Putamen (tissue), 1 donor: ENCODE results near the gene TMEM220.
"Not testable (repeated sequence)": the region's sequence is repeated elsewhere in the genome, so short reads cannot be mapped to it uniquely, and the experiment has no call there.

ENCODE experiments used
- DNase-seq: peaks from one replicate; pipeline ENCODE4 v3.0.0-alpha.2; 2016; ENCODE audit warnings: low spot score

TMEM220 gene

GRCh38 chr17:10728331-10728892, 1.4 kb downstream of the TMEM220 start:
- no peak for DNase-seq

GRCh38 chr17:10727192-10727591, 2.6 kb downstream of the TMEM220 start:
- no peak for DNase-seq

GRCh38 chr17:10726196-10726595, 3.6 kb downstream of the TMEM220 start:
- DNase-seq: no peak

- DNase-seq: no peak
Measured at GRCh38 chr17:10725262-10725661, 4.6 kb downstream of the TMEM220 start.

GRCh38 chr17:10724546-10725195, 5.2 kb downstream of the TMEM220 start:
- DNase-seq: no peak

GRCh38 chr17:10718547-10718946, 11.3 kb downstream of the TMEM220 start:
- no peak for DNase-seq

- no peak for DNase-seq
Measured at GRCh38 chr17:10716218-10716617, 13.6 kb downstream of the TMEM220 start.

GRCh38 chr17:10713318-10713717, 16.5 kb downstream of the TMEM220 start:
- no peak for DNase-seq

GRCh38 chr17:10705727-10706126, 24.1 kb downstream of the TMEM220 start:
- DNase-seq: no peak

GRCh38 chr17:10702574-10702973, 27.2 kb downstream of the TMEM220 start:
- no peak for DNase-seq

GRCh38 chr17:10699856-10700255, 30.0 kb downstream of the TMEM220 start:
- DNase-seq: no peak

GRCh38 chr17:10698096-10698818, 31.6 kb downstream of the TMEM220 start:
- DNase-seq: no peak

- peak; percentile 93 for DNase-seq
Measured at GRCh38 chr17:10697092-10698081, 32.4 kb downstream of the TMEM220 start, which contains the start of the genes ADPRM and SCO1. TSS of gene ADPRM (plus strand) at chr17:10697594. CDS start at chr17:10704927, 7,333 bp downstream. TSS of gene SCO1 (minus strand) at chr17:10697533. CDS start at chr17:10697507, 26 bp downstream.

- not testable (repeated sequence) for DNase-seq
Measured at GRCh38 chr17:10695875-10696407, 33.9 kb downstream of the TMEM220 start.

- no peak for DNase-seq
Measured at GRCh38 chr17:10687499-10687898, 42.3 kb downstream of the TMEM220 start.

- no peak for DNase-seq
Measured at GRCh38 chr17:10683853-10684252, 46.0 kb downstream of the TMEM220 start.

- no peak for DNase-seq
Measured at GRCh38 chr17:10681866-10682446, 47.9 kb downstream of the TMEM220 start.

GRCh38 chr17:10674704-10675103, 55.1 kb downstream of the TMEM220 start:
- no peak for DNase-seq

- DNase-seq: no peak
Measured at GRCh38 chr17:10673312-10673711, 56.5 kb downstream of the TMEM220 start.

- DNase-seq: no peak
Measured at GRCh38 chr17:10668775-10669174, 61.0 kb downstream of the TMEM220 start.

- DNase-seq: no peak
Measured at GRCh38 chr17:10666906-10667305, 62.9 kb downstream of the TMEM220 start.
